Measurements from ENCODE around the gene MED27. TPM values are rescaled to one million over a fixed set of nuclear protein-coding genes. Genes with fewer than 3 reads are reported as not detected.

The MED27 gene
- total RNA-seq, 1 donor from 2014 or later = 21.3 TPM

GRCh38 chr9:131885144-131885609, 194.5 kb downstream of the MED27 start:
- H3K4me3 ChIP-seq (ENCODE audit: low read depth, low read length) = no peak overlapping the region
- TF ChIP-seq, protein P1, sequence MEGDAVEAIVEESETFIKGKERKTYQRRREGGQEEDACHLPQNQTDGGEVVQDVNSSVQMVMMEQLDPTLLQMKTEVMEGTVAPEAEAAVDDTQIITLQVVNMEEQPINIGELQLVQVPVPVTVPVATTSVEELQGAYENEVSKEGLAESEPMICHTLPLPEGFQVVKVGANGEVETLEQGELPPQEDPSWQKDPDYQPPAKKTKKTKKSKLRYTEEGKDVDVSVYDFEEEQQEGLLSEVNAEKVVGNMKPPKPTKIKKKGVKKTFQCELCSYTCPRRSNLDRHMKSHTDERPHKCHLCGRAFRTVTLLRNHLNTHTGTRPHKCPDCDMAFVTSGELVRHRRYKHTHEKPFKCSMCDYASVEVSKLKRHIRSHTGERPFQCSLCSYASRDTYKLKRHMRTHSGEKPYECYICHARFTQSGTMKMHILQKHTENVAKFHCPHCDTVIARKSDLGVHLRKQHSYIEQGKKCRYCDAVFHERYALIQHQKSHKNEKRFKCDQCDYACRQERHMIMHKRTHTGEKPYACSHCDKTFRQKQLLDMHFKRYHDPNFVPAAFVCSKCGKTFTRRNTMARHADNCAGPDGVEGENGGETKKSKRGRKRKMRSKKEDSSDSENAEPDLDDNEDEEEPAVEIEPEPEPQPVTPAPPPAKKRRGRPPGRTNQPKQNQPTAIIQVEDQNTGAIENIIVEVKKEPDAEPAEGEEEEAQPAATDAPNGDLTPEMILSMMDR (conservative IDR thresholded peaks at IDR 0.05; ENCODE audit: low read depth, low read length) = no peak
- DNase-seq (ENCODE audit: low read depth) = no peak

DNA sequence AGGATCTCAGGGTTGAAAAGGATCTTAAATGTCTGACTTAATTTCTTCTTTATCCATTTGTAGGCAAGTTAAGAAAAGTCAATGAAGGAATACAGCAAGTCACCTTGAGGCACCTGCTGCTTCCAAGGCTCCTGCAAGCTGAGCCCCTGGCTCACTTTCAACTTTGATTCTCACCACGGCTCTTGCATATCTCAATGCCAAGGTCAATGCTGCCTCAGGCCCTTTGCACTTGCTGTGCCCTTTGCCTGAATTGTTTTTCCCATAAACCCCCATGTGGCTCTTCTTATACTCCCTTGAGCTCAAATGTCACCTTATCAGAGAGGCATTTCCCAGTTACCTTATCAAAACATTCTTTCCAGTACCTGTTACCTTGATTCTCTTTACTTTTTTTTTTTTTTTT, 195.4 kb downstream of the MED27 start:
- DNase-seq (ENCODE audit: low read depth) = no peak
- TF ChIP-seq, protein P1 (conservative IDR thresholded peaks at IDR 0.05; ENCODE audit: low read depth, low read length) = no peak
- H3K4me3 ChIP-seq (ENCODE audit: low read depth, low read length) = no peak overlapping the region

GRCh38 chr9:131880833-131881583, 198.7 kb downstream of the MED27 start:
- TF ChIP-seq, protein P1 (conservative IDR thresholded peaks at IDR 0.05; ENCODE audit: low read depth, low read length) = no peak
- no peak overlapping the region for H3K4me3 ChIP-seq (ENCODE audit: low read depth, low read length)
- no peak for DNase-seq (ENCODE audit: low read depth)

DNA sequence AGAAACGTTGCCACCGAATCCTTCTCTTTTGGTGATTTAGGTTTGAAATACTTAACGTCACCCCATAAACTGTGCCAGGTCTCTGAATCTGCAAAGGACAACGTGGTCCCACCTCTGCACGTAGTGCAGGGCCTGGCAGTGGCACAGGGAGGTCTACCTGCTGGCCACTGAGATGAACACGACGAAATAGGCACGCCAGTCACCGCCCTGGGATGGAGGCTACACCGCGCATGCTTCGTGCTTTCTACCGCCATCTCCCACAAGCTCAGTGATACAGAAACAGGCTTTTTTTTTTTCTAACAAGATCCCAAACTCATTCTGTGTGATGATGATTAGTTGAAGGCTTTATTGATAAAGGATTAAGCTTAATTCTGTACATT, 199.8 kb downstream of the MED27 start:
- TF ChIP-seq, protein P1 (conservative IDR thresholded peaks at IDR 0.05; ENCODE audit: low read depth, low read length) = no peak
- no peak overlapping the region for H3K4me3 ChIP-seq (ENCODE audit: low read depth, low read length)
- no peak for DNase-seq (ENCODE audit: low read depth)

- DNase-seq (ENCODE audit: low read depth) = no peak
- no peak overlapping the region for H3K4me3 ChIP-seq (ENCODE audit: low read depth, low read length)
- TF ChIP-seq, protein P1 (conservative IDR thresholded peaks at IDR 0.05; ENCODE audit: low read depth, low read length) = no peak
Observed at GRCh38 chr9:131879181-131879910, 200.3 kb downstream of the MED27 start.

- TF ChIP-seq, protein P1 (conservative IDR thresholded peaks at IDR 0.05; ENCODE audit: low read depth, low read length) = no peak
Observed at GRCh38 chr9:131876486-131876885, 203.2 kb downstream of the MED27 start.

More at GRCh38 chr9:131876486-131876885, 203.2 kb downstream of the MED27 start:
- H3K4me3 ChIP-seq (ENCODE audit: low read depth, low read length) = no peak overlapping the region
- no peak for DNase-seq (ENCODE audit: low read depth)
